Muscle layer of colon (tissue), 2 donors: ENCODE measurements around the gene POU6F2.
"Not testable (repeated sequence)": the region's sequence is repeated elsewhere in the genome, so short reads cannot be mapped to it uniquely, and the experiment has no call there.

Experiments used
- H3K27ac ChIP-seq: one replicate; pipeline ENCODE4 v1.7.0; 2013; ENCODE audit warnings: low read depth, mild to moderate bottlenecking, low read length, moderate library complexity
- H3K27me3 ChIP-seq, 2 donors: one replicate each; pipeline ENCODE4 v1.7.0; 2013; ENCODE audit warnings: low read length in 2 of 2, mild to moderate bottlenecking in 2 of 2; ENCODE audit not compliant: insufficient read depth in 2 of 2, control insufficient read depth in 1 of 2
- H3K36me3 ChIP-seq: one replicate; pipeline ENCODE4 v1.7.0; 2013; ENCODE audit warnings: mild to moderate bottlenecking, low read length; ENCODE audit not compliant: insufficient read depth
- H3K4me1 ChIP-seq: one replicate; pipeline ENCODE4 v1.7.0; 2013; ENCODE audit warnings: mild to moderate bottlenecking, low read length; ENCODE audit not compliant: insufficient read depth
- H3K4me3 ChIP-seq, 2 donors: one replicate each; pipeline ENCODE4 v1.7.0; 2013; ENCODE audit warnings: low read length in 2 of 2, low read depth in 1 of 2, mild to moderate bottlenecking in 1 of 2, moderate library complexity in 1 of 2
- H3K9ac ChIP-seq: one replicate; pipeline ENCODE4 v1.7.0; 2013; ENCODE audit warnings: low read length
- H3K9me3 ChIP-seq: one replicate; pipeline ENCODE4 v1.7.0; 2013; ENCODE audit warnings: mild to moderate bottlenecking, low read length
- donor health status: abdominal sarcoma.
- donor health status: Adenocarcinoma of cecum.

The POU6F2 gene

DNA sequence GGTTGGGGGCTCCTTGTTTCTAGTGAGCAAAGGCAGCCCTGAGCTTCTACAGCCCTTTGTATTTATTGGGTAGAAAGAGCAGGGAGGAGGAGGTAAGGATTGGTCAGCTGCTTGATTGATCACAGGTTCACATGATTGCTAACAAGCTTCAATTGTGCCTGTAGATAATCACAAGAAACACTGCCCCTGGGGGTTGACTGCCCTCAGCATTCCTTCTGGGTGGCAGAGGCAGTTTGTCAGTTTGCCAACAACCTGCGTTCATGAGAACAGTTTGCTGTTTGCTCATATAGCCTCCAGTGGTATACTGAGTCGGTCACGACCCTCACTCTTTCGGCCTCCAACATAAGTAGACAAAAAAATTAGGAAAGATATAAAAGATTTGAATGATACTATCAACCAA lies 30.2 kb upstream of the POU6F2 start:
- not testable (repeated sequence) for H3K9ac ChIP-seq, H3K4me3 ChIP-seq, H3K27me3 ChIP-seq, H3K4me1 ChIP-seq, H3K36me3 ChIP-seq, H3K9me3 ChIP-seq, H3K27ac ChIP-seq

DNA sequence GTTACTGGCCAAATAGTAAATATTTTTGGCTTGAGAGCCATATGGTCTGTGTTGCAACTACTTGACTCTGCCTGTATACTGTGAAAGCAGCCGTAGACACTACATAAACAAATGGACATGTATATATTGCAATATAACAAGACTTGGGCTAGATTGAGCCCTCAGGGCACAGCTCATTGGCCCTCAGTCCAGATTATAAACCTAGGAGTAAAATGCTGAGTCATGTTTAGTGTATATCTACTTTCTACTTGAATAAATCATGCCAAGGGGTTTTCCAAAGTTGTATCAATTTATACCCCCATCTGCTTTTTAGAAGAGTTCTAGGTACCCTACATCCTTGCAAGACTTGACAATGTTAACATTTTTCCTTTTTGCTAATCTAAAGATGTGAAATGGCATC lies 27.4 kb upstream of the POU6F2 start:
- H3K9ac ChIP-seq = no peak overlapping the region
- H3K9me3 ChIP-seq = no peaks in the 10 kb centered on the region
- no peaks in the 10 kb centered on the region for H3K4me1 ChIP-seq
- no peak overlapping the region for H3K4me3 ChIP-seq
- H3K27ac ChIP-seq = no peak overlapping the region
- H3K27me3 ChIP-seq = no peaks in the 10 kb centered on the region
- H3K36me3 ChIP-seq = no peaks in the 10 kb centered on the region

DNA sequence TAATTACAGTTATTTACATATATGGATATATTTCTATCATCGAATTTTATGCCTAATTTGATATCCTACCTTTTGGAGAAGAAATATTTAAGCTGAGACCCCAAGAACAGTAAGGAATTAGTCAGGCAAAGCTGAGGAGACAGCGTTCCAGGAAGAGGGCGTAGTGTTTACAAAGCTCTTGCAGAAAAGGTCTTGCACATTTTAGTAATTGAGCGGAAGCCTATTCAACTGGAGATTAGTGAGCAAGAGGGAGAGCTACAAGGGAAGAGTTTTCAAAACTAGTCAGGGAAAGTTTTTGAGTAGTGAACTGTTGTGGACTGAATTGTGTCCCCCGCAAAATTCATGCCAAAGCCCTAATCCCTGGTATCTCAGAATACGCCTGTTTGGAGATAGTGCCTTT lies 26.5 kb upstream of the POU6F2 start:
- Histone ChIP-seq H3K9ac (no peak overlapping the region), H3K27me3 (no peaks in the 10 kb centered on the region), H3K36me3 (no peaks in the 10 kb centered on the region), H3K4me1 (no peaks in the 10 kb centered on the region), H3K4me3 (no peak overlapping the region), H3K9me3 (no peaks in the 10 kb centered on the region), H3K27ac (no peak overlapping the region)

DNA sequence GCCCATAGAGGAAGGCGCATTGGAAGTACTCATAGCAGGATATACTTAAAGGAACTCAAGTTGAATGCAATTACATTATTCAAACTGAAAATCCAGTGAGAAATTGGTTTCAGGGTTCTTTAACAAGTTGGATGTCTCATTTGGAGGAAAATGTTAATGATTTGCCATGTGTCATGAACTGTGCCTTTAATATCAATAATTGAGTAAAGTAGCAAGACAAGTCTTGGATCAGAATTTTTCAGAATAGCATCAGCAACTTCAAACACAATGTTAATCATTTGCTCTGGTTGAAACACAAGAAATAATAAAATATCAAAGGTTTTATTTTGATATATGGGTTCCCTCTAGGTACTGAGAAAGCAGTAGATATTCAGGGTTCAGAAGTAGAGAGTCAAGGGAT lies 24.5 kb upstream of the POU6F2 start:
- Histone ChIP-seq H3K9me3 (no peaks in the 10 kb centered on the region), H3K36me3 (no peaks in the 10 kb centered on the region), H3K4me3 (no peak overlapping the region)

DNA sequence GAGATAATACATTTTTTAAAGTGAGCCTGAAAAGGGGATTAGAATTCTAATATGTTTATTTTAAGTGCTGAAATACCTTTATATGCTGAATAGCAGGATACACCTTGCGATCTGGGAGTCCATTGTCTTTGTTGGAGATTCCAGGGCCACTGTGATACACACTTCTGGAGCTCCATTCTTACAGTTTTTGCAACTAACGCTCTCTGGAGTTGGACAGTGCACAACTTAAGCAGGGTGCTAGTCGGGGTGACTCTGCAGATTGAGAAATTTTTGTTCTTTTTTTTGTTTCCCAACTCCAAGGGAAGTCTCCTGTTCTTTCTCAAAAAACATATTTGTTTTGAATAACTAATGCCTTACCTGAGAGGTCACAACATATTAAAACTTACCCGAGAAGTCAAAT lies 23.7 kb upstream of the POU6F2 start:
- Histone ChIP-seq H3K4me3 (no peak overlapping the region), H3K9ac (no peak overlapping the region), H3K27ac (no peak overlapping the region)

More for the DNA sequence above, 24.5 kb upstream of the POU6F2 start:
- Histone ChIP-seq H3K4me1 (no peaks in the 10 kb centered on the region), H3K9ac (no peak overlapping the region), H3K27me3 (no peaks in the 10 kb centered on the region), H3K27ac (no peak overlapping the region)

DNA sequence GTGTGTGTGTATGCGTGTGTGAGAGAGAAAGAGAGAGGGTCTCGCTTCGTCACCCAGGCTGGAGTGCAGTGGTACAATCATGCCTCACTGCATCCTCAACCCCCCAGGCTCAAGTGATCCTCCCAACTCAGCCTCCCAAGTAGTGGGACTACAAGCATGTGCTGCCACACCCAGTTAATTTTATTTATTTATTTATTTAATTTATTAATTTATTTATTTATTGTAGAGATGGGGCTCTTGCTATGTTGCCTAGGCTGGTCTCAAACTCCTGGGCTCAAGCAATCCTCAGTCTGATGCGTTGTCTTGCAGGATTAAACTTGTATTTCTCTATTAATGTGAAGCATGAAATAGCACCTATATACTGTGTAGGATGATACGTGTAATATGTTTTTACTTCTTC lies 21.8 kb upstream of the POU6F2 start:
- Histone ChIP-seq H3K4me1 (no peaks in the 10 kb centered on the region), H3K36me3 (no peaks in the 10 kb centered on the region), H3K27ac (no peak overlapping the region), H3K4me3 (no peak overlapping the region), H3K9me3 (no peaks in the 10 kb centered on the region), H3K9ac (no peak overlapping the region), H3K27me3 (no peaks in the 10 kb centered on the region)

More for the DNA sequence above, 23.7 kb upstream of the POU6F2 start:
- Histone ChIP-seq H3K4me1 (no peaks in the 10 kb centered on the region), H3K36me3 (no peaks in the 10 kb centered on the region), H3K9me3 (no peaks in the 10 kb centered on the region), H3K27me3 (no peaks in the 10 kb centered on the region)

DNA sequence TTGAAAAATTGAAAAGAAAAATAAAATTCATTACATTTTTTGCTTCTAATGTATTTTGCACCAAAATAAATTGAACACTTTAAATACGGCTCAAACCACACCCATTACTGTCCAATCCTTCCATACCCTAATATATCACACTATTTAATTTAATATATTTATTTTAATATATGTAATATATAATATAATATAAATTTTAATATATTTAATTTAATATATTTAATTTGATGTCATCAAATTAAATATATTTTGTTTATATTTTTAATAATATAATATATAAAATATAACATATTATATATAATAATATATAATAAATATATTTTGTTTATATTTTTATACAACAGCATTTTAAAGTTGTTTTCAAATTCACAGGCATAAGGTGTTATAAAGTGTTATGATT lies 15.7 kb upstream of the POU6F2 start:
- H3K27ac ChIP-seq = no peak overlapping the region
- no peak overlapping the region for H3K4me3 ChIP-seq
- no peaks in the 10 kb centered on the region for H3K27me3 ChIP-seq
- no peaks in the 10 kb centered on the region for H3K4me1 ChIP-seq
- H3K36me3 ChIP-seq = no peaks in the 10 kb centered on the region
- H3K9ac ChIP-seq = no peak overlapping the region
- no peaks in the 10 kb centered on the region for H3K9me3 ChIP-seq

DNA sequence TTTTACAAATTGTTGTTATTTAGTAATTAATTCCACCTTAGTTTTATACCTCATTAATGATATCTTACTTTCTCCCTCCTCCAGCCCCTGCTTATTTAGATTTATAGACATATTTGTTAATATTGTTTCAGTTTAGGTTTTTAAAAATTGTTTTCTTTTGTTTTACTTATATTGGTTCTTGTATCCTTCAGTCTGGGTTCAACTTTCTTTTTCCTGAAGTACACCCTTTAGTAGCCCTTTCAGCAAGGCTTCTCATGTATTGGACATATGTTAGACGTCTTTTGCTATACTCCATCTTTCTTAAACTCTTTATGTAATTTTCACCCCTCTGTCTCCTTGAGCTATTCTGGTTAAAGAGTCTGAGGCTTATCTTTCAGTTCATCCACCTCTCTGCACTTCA lies 12.8 kb upstream of the POU6F2 start:
- Histone ChIP-seq H3K27ac (no peak overlapping the region), H3K9ac (no peak overlapping the region)

DNA sequence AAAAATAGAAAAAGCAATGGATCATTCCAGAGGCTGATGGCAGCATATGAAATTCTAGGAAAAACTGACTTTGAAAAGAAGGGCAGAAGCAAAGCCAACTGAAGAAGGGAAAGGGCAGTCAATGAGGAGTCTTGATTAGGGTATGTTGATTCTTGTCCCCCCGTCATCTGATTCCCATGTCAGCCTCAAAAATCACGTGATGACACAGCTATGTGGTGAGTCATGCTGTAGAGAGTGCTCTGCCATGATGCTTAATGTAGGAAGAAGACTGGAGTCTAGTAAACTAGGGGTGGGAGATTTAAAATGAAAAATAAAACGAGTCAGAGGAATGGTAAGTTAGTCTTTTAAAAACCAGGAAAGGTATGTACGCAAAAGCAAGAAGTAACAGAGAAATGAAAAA lies 3.9 kb upstream of the POU6F2 start:
- Histone ChIP-seq H3K36me3 (no peaks in the 10 kb centered on the region), H3K27ac (no peak overlapping the region), H3K4me3 (no peak overlapping the region), H3K9me3 (no peaks in the 10 kb centered on the region), H3K27me3 (no peaks in the 10 kb centered on the region), H3K4me1 (no peaks in the 10 kb centered on the region), H3K9ac (no peak overlapping the region)

More for the DNA sequence above, 12.8 kb upstream of the POU6F2 start:
- Histone ChIP-seq H3K27me3 (no peaks in the 10 kb centered on the region), H3K4me3 (no peak overlapping the region), H3K9me3 (no peaks in the 10 kb centered on the region), H3K36me3 (no peaks in the 10 kb centered on the region), H3K4me1 (no peaks in the 10 kb centered on the region)

DNA sequence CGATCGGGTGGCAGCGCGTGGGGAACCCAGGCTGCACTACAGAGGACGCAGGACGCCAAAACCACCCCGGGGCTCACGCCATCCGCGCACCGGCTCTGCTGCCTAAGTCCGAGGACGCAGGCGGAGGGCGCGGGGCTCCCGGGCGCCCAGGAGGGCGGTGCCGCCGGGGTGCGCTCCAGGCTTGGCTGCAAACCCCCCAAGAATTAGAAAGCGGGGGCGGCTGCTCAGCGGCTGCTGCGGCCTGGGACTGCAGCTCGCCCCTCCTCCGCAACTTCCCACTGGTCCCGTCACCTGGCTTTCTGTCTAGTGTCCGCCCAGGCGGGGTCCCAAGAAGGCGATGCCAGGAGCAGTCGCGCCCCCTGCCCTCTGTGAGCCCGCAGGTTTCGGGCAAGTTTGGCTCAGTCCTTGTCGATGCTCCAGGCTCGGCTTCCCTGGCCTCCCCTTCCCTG lies 1.7 kb upstream of the POU6F2 start:
- H3K4me3 ChIP-seq = no peak overlapping the region
- H3K27me3 ChIP-seq = no peaks in the 10 kb centered on the region
- no peaks in the 10 kb centered on the region for H3K9me3 ChIP-seq
- no peaks in the 10 kb centered on the region for H3K4me1 ChIP-seq
- H3K9ac ChIP-seq = no peak overlapping the region
- no peaks in the 10 kb centered on the region for H3K36me3 ChIP-seq
- no peak overlapping the region for H3K27ac ChIP-seq

DNA sequence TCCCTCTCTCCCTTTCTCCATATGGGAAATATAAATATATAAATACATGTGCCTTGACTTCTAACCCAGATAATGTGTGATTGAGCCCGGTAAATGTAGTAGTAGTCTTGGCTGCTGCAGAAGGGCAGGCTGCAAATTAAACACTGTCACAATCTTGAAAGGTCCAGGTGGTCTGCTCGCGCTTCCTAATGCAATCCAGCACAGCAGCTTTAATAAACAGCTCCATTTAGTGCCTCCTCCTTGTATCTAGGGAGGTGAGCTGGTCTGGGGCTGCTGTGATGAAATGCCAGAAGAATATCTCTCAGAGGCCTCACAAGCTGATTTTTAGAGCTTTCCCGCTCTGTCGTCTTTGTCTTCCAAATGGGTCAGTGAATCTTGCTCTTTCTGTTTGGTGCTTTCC lies 782 bp downstream of the POU6F2 start:
- Histone ChIP-seq H3K4me3 (no peak overlapping the region), H3K4me1 (no peaks in the 10 kb centered on the region)

DNA sequence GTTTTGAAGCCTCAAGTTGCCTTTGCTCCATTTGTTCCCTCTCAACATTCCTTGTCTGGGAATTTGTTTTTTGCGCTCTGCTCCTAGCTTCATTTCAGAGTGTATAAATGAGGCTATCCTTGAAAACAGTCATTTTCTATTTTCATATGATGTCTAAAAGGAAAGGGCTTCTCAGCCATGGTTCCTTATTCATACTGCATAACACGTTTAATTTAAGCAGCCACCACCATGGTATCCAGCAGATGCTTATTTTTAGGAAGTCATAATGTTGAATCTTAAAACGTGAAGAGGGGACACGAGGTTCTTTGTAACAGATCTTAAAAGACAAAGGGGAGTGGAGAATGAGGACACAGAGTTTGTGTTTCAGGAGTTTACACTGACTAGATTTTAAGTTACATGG lies 14.5 kb downstream of the POU6F2 start:
- no peaks in the 10 kb centered on the region for H3K9me3 ChIP-seq
- H3K27ac ChIP-seq = no peak overlapping the region
- no peak overlapping the region for H3K4me3 ChIP-seq
- H3K4me1 ChIP-seq = no peaks in the 10 kb centered on the region
- no peaks in the 10 kb centered on the region for H3K36me3 ChIP-seq
- H3K9ac ChIP-seq = no peak overlapping the region
- H3K27me3 ChIP-seq = no peaks in the 10 kb centered on the region

More for the DNA sequence above, 782 bp downstream of the POU6F2 start:
- no peak overlapping the region for H3K27ac ChIP-seq
- no peaks in the 10 kb centered on the region for H3K36me3 ChIP-seq
- no peaks in the 10 kb centered on the region for H3K9me3 ChIP-seq
- no peaks in the 10 kb centered on the region for H3K27me3 ChIP-seq
- no peak overlapping the region for H3K9ac ChIP-seq
